ENCODE results near the gene C12orf60.
A peak's percentile ranks its signal among the peaks of the same experiment; 100 is the strongest.
"Not testable (repeated sequence)": the region's sequence is repeated elsewhere in the genome, so short reads cannot be mapped to it uniquely, and the experiment has no call there.

Gene C12orf60, protein sequence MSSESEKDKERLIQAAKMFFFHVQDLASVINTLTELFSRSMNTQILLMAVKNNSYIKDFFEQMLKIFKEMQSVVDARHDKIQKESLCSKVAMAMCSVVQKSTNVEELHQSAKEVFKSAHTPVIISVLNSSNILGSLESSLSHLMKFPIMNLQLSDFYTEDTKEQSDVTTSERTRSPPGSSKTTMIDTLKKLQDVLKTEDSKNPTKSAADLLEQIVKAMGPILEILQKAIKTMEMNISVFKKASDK

DNA sequence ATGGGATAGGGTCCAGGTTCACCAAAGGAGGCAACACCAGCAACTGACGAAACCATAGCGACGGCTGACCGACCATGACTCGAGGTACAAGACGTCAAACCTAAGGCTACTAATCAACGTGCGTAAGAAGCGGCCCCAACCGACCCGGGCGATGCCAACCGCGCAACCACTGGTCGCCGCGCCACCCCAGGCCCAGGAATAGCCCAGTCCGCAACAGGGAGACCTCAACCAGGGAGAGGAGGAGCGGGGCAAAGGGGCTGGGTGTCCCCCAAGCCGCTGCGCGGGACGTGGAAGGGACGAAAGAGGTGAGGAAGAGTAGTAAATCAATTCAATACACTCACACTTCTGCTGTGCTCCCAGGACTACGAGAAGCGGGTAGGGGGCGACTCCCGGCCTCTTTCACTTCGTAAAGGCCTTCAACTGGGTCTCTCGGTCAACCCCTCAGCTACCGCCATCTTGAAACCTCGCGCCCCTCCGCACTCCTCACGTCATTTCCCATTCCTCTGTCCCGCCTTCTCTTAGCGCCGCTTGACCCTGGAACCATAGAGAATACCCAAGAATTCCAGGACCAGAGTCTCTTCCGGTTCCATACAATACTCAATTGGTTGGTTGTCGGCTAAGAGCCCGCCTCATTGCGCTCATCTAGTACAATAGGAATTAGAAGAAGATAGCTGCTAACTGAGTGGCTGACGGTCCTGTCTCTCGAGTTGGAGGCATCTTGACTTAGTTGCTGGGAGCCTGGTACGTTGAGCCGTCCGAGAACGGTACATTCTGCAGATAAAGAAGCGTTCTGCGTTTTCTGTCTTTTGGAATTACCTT is at the start of gene C12orf60, which contains the start of gene WBP11:
TSS of gene C12orf60 (plus strand) at position 660 of the 819 bp plus-strand sequence. CDS start 19,266 bp downstream, outside the sequence.
TSS of gene WBP11 (minus strand) at position 468 of the 819 bp plus-strand sequence. CDS start 2,095 bp downstream, outside the sequence.
- DNase-seq, result peak; percentile 100

DNA sequence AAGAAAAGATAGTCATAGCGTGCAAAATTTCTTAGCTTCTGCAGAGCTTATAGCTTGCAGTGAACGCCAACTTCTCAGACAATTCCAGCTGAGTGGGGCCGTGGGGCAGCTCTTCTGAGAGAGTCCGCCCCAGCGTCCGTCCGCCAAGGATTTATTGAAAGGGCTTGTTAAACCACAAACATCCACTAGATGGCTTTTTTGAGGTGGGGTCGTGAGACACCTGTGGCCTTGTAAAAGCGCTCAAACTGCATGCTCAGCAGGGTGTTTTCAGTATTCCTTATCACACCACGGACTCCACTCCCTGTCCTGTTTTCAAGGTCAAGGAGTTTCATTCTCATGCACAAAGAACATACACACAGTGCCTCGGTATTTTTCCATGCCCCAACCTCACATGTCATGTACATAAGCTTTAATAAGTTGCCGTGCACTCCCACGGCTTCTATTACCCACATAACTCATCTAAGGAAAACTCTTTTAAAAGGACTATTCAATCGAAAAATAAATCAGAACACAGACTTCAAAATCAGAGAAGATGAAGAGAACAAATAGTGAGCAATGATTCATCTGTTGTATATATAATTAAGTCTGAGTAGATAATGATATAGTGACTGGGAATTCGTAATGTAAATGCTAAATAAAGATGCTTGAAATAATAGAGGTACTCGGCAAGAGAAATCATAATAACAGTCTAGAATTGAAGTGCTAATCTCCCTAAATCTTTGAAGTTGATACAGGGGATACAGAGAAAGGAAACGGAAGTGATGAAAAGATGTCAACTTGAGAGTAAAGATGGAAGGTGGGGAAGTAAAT is 46.9 kb upstream of the C12orf60 start:
- DNase-seq, result no peak

DNA sequence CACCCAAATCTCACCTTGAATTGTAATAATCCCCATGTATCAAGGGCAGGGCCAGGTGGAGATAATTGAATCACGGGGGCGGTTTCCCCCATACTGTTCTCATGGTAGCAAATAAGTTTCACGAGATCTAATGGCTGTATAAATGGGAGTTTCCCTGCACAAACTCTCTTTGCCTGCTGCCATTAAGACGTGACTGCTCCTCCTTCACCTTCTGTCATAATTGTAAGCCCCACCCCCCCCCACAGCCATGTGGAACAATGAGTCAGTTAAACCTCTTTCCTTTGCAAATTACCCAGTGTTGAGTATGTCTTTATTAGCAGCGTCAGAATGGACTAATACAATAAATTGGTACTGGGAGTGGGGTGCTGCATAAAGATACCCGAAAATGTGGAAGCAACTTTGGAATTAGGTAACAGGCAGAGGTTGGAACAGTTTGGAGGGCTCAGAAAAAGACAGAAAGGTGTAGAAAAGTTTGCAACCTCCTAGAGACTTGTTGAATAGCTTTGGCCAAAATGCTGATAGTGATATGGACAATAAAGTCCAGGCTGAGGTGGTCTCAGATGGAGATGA is 43.7 kb upstream of the C12orf60 start:
- not testable (repeated sequence) for DNase-seq

DNA sequence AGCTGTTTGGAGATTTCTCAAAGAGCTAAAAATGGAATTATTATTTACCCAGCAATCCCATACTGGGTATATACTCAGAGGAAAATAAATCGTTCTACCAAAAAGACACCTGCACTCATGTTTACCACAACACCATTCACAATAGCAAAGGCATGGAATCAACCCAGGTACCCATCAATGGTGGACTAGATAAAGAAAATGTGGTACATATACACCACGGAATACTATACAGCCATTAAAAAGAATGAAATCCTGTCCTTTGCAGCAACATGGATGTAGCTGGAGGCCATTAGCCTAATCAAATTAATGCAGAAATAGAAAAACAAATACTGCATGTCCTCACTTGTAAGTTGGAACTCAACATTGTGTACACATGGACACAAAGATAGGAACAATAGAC is 38.1 kb upstream of the C12orf60 start:
- no peak for DNase-seq

DNA sequence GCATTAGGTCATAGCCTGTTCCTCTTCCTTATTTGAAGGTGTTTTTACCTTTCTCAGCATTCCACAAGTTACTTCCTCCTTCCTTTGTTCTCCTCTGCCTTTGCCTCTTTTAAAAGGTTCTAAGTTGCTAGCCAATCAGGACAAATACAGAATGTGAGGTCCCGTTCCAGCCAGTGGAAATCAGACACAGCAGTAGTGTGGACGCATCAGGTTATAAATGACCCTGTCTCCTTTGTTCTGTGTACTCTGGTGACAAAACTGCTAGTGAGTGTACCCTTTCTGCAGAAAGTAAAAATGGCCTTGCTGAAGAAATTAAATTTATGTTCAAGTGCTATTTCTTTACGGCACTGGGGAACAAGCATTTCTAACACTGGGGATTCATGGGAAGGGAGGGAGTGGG is 37.5 kb upstream of the C12orf60 start:
- not testable (repeated sequence) for DNase-seq

DNA sequence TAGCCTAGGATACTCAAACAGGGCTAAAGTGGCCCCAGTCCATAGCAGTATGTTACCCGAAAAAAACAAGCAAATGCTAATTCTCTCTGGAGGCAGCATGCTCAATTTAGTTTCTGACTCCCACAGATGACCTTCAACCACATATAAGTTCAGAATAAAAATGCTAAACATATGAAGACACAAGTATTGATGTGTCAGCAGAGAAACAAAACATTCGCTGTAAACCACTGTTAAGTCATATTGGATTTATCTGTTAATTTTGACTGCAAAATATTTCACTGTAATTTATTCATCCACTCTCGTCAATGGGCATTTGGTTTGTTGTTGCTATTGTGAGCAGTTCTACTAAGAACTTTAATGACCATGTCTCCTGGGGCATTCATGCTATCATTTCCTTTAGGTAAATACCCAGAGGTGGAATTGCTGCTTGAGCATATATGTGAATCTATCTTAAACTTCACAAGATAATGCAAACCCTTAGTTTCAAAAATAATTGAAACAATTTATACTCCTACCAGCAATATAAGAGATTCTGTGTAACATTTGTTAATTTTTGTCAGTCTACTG is 36.7 kb upstream of the C12orf60 start:
- DNase-seq, result no peak

DNA sequence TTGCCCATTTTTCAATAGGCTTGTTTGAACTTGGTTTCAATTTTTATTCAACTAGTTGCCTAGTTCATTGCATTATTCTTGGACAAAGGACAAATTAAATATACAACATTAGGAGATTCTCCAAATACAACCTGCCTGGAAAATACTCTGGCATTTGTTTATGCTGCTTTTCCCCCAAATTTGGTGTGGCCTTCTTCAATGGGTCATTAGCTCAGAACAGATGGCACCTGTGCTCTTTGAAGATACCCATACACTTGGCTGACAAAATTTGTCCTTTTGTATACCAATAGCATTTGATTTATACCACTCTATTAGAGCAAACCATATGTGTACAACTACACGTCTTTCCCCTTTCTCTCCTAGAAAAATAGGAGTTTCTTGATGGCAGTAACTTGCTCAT is 35.9 kb upstream of the C12orf60 start:
- no peak for DNase-seq

DNA sequence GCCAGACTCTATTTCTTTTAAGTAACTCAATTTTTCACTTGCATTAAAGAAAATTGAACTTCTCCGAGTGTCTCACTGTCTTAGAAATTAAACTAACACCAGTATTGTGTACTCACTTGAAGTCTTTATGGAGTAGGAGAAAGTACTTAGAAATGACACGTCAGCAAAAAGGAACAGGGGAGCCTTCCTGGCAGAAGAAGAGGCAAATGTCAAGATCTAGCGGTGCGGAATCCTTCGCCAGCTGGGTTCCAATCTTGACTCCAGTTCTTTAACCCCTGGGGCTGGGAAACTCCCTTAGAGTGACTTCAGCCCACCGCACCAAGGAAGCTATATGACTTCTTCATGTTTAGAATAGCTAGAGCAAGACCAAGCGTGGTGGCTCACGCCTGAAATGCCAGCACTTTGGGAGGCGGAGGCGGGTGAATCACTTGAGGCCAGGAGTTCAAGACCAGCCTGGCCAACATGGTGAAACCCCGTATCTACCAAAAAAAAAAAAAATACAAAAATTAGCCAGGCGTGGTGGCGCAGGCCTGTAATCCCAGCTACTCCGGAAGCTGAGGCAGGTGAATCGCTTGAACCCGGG is 34.6 kb upstream of the C12orf60 start:
- no peak for DNase-seq

DNA sequence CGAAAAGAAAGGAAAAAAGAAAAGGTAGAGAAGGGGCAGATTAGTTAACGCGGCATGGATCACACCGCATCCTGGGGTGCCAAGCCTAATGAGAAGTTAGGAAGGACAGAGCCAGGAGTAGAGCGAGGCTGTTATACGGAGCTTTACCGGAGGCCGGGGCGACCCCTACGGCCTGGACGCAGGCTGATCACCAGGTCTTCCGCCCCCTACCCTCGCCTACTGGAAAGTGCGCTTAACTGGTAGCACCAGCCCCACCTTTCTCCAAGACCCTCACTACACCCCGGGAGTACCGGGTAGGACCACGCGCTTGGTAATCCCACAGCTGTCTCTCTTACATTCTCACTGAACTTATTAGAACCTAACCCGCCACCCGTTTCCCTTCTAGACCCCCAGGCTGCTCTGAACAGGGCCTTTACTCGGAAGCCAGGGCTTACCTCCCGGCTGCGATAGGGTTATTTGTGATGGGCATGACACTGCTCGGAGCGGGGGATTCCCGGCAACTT is 34.0 kb upstream of the C12orf60 start:
- no peak for DNase-seq

DNA sequence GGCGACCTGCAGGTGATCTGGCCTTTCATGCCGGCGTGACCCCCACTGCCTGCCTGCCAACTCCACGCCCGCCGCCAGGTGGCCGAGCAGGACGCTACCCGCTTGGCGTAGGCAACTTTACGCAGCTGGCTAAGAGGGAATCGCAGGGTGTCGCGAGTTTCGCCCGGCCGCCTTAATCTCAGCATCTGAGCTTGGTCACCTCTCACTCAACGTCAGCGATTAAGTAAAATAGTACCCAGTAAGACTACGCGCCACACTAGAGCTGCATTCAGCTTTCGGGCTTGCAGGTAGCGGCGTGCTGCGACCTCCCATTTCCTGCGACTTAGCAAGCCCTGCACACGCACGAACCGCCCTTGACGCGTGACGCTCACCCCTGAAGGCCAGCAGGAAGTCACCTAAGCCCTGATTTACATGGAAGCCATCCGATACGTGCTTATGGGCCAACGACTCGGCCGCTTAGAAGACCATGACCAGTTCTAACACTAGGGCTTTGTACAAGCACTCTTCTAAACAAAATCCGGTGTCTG is 33.4 kb upstream of the C12orf60 start:
- peak; percentile 82 for DNase-seq

DNA sequence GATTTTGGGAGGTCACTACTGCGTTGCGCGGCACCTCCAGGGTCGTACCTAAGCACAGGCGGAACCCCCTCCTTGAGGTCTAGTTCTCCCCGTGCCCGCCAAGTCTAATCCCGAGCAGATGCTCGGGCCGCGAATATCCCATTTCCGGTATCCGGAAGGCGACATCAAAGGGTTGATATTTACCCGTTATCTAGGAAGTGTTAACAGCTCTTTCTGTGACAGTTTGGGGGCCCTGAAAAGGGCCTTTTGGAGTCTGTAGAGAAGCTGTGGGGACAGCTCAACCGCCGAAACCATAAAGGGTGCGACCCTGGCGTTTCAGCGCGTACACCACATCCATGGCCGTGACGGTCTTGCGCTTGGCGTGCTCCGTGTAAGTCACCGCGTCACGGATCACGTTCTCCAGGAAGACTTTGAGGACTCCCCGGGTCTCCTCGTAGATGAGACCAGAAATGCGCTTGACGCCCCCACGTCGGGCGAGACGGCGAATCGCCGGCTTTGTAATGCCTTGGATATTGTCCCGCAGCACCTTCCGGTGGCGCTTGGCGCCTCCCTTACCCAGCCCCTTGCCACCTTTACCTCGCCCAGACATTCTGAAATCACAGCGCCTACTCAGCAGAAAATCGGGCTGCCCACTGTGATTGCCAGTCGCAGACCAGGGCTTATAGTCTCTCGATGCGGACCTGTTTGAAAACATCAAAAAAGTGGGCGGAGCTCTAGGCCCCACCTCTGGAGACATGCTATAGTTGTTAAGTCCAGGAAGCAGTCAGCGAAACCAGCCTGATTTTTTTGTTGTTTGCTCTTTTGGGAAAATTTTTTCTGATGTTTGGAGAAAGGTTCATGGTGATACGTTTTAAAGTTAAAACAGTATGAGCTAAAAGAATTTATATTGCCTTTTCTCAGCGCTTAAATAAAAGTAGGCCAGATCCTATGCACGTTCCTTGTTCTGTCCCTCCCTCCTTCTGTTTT is 32.7 kb upstream of the C12orf60 start:
- peak; percentile 95 for DNase-seq

DNA sequence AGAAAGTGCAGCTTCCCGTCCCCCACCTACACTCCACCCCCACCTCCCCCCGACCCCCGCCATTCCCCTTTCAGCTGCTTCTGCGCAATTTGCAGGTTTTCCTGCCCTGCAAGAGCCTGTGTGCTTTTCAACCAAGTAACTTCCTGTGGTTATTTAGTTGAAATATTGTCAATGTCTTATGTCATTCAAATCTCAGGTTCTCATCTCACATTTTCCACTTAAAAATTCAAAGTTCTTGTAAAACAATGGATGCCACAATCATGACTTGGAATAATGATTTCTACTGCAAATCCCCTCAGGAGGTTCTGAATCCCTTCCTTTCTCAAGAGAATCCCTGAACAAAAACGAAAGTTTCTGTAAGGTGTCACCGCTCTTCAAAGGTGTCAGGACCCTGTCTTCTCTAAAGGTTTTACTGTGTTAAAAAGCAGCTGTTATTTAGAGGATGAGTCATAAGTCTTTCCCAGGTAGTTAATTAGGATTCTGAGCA is 31.8 kb upstream of the C12orf60 start:
- peak; percentile 38 for DNase-seq

DNA sequence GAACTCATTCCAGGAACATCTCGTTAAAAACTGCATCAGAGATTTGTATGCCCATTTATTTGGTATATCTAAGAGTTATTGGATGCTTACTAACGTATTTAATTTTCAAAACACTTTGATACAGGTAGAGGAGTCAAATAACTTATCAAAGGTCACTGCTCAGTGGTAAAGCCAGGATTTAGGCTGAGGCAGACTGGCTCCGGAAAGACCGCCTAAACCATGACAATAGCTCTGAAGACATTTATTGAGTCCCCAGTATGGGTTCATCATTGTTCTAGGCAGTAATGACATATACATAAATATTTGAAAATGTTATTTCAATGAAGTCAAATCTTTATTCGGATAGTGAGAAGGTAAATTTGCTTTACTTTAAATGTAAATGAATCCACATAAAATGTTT is 30.5 kb upstream of the C12orf60 start:
- no peak for DNase-seq

DNA sequence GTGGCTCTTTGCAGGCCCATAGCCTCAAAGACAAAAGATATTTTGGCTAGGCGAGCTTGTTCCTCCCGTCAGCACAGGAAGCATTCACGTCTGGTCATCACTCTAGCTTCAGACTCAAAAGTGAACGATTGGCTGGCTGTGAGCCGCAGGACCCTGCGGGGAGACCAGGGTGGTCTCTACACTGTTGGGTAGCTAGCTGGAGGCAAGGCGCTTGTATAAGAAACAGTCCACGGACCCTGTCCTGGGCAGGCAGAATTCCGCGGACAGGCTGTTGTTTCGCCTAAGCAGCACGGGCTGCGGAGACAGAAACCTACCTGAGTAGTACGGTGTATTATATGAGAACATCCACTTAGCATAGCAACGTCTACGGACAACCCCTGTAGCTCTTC is 29.8 kb upstream of the C12orf60 start:
- no peak for DNase-seq

DNA sequence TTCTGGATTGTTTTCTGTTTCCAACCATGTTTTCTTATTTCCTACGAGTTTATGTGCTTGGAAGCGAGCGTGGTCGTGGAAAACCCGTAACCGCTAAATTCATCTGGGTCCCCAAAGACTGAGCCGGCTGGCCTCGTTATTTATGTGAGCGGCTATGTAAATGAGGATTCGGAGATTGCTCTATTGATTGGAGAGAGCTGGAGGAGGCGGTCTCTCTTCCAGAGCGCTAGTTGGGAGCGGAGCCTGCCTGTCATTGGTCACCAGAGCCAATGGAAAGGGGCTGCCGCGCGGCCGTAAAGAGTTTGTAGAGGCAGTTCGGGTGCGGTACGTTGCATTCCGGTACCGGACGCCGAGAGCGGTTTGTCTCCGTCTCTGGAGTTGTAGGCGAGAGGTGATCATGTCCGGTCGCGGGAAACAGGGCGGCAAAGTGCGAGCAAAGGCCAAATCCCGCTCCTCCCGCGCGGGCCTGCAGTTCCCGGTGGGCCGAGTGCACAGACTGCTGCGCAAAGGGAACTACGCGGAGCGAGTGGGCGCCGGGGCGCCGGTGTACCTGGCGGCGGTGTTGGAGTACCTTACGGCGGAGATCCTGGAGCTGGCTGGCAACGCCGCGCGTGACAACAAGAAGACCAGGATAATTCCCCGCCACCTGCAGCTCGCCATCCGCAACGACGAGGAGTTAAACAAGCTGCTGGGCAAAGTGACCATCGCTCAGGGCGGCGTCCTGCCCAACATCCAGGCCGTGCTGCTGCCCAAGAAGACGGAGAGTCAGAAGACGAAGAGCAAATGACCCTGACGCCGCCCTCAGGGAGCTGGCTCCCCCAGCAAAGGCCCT is 29.2 kb upstream of the C12orf60 start:
- DNase-seq, result peak; percentile 98

DNA sequence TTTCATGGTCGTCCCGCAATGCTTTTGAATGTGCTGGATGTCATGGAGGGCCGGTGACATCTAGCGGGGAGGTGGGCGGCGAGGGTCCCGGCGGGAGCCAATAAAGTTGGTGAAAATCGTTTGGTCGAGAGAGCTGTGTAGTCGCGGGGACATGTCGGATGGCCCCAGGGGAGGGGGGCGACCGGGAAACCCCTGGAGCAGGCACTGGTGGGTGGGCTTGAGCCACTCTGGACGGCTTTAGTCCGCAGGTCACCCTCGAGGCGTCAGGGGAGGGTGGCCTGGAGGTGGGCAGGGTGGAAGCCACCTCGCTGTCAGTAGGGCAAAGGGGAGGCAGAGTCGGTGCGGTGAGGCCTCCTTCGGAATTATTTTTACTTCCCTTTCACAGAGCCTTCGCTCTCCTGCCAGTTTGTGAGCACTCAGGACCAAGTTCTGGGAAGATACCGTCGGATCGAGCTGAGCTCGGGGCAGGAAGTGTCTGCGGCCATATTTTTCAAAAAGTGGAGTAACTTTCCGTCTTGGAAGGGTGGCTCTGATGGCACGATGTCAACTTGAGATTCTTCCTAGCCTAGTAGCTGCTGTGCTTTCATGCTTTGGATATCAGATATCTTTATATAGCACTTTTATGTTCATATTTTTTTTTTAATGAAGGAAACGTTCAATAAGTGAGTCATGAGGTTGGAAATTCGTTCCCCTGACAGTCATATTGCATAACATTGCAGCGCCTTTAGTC is 28.4 kb upstream of the C12orf60 start:
- DNase-seq, result peak; percentile 64

DNA sequence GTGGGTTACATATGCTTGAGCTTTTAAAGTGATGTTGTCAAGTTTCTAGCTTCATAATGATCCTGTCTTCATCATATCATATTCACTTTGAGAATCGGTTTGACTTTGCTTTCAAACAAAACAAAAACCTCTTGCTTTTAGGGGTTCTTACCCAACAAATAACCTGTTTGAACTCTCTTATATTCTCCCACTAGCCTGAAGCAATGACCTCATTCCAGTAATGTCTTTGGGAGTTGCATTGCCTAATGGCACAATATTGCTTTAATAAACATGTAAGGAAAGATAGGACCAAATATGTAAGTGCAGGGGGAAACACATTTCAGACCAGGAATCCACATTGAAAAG is 27.9 kb upstream of the C12orf60 start:
- DNase-seq, result no peak

DNA sequence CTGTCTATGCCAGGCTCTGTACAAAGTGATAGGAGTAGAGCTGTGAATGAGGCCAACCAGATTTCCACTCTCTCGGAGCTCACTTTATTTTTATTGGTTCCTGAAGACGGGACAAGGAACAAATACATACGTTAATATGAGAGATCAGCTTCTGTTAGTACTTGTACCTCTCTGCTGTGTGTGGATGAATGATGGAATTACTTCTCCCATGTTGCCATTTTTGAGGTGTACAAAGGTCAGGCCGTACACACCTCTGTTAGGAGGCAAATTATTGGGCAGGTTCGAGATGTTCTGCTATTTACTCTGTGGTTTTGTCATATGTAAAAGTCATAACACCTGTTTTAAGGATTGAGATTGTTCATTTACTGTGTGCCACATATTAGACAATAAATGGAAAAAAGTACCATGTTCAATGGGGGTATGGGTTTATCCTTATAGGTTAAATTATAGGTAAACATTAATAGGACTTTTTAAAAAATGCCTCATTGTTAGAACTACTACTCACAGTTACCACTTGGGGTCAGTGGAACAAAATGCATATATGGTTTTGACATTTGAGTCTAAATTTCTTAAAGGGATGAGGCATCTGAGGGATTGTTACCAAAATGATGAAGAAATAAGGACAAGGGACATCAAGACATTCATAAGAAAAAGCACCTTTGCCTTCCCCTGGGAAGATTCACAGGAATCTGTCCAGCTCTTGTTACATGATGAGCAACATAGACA is 27.1 kb upstream of the C12orf60 start:
- DNase-seq, result peak; percentile 60

Data from hematopoietic multipotent progenitor cell treated with erythropoietin and hydrocortisone succinate and interleukin-3 and kit ligand, for 8 days (in vitro differentiated cells).